HepG2 (cell line): Measurements from ENCODE around the gene ANKS4B. TPM values are rescaled to one million over a fixed set of nuclear protein-coding genes. Genes with fewer than 3 reads are reported as not detected.

Source experiments
- BRD4 ChIP-seq: sonication (generic); formaldehyde crosslinking; IDR thresholded peaks from 2 replicates; pipeline ENCODE4 v1.4.0; 2020; ENCODE audit warnings: missing genetic modification reagents
- CEBPG ChIP-seq: IDR thresholded peaks from 2 replicates; pipeline ENCODE4 v1.6.1; 2016
- HOXD1 ChIP-seq: sonication (generic); formaldehyde crosslinking; IDR thresholded peaks from 2 replicates; pipeline ENCODE4 v1.5.0; 2020; ENCODE audit warnings: missing genetic modification reagents
- KLF11 ChIP-seq: IDR thresholded peaks from 2 replicates; pipeline ENCODE4 v1.6.1; 2016; ENCODE audit warnings: missing compliant biosample characterization
- KLF12 ChIP-seq: sonication (generic); formaldehyde crosslinking; IDR thresholded peaks from 2 replicates; pipeline ENCODE4 v1.4.0; 2020; ENCODE audit warnings: missing genetic modification reagents, borderline replicate concordance
- LCORL ChIP-seq, 2 experiments: fragments of 450-650 bp in 1 of 2; sonication (generic) in 1 of 2; formaldehyde crosslinking in 1 of 2; IDR thresholded peaks; 2 replicates each; pipeline versions ENCODE4 v1.5.0 to v1.6.1; 2017 to 2020; ENCODE audit warnings: antibody characterized with exemption in 1 of 2, missing genetic modification reagents in 1 of 2
- MBNL3 ChIP-seq: fragments of 250-450 bp; sonication (Bioruptor Pico); conservative IDR thresholded peaks from 2 replicates; pipeline ENCODE4 v1.8.0; 2022; ENCODE audit warnings: mild to moderate bottlenecking, inconsistent platforms
- PPARG ChIP-seq: conservative IDR thresholded peaks from 2 replicates; pipeline ENCODE4 v1.6.1; 2016; ENCODE audit warnings: missing biosample characterization, missing genetic modification reagents
- RBFOX2 ChIP-seq: fragments of 200-400 bp; formaldehyde crosslinking; IDR thresholded peaks from 2 replicates; pipeline ENCODE4 v1.6.1; 2017; ENCODE audit warnings: low read depth, mild to moderate bottlenecking, low read length
- ZNF432 ChIP-seq: sonication (generic); formaldehyde crosslinking; IDR thresholded peaks from 2 replicates; pipeline ENCODE4 v1.5.0; 2020; ENCODE audit warnings: missing genetic modification reagents, mild to moderate bottlenecking, borderline replicate concordance
- ZNF614 ChIP-seq: IDR thresholded peaks from 2 replicates; pipeline ENCODE4 v1.6.1; 2018; ENCODE audit warnings: missing biosample characterization, missing genetic modification reagents, inconsistent platforms, borderline replicate concordance
- ZNF775 ChIP-seq: sonication (generic); formaldehyde crosslinking; IDR thresholded peaks from 2 replicates; pipeline ENCODE4 v1.4.0; 2020; ENCODE audit warnings: missing genetic modification reagents, mild to moderate bottlenecking, moderate library complexity, borderline replicate concordance
- ZNF781 ChIP-seq: sonication (generic); formaldehyde crosslinking; IDR thresholded peaks from 2 replicates; pipeline ENCODE4 v1.5.1; 2020; ENCODE audit warnings: borderline replicate concordance, mild to moderate bottlenecking, missing genetic modification reagents; ENCODE audit errors: not compliant biosample characterization
- polyA plus RNA-seq, 8 experiments: library from polyadenylated mRNA; depleted of rRNA in 3 of 8; stranded (reverse) in 7 of 8; unstranded in 1 of 8; fragments of >200 nt; fragmentation: Illumina TruSeq in 4 of 8; extraction: Trizol in 4 of 8; gene quantifications; 2 replicates each; pipeline versions ENCODE4 v1.2.1 to v1.2.3, GENCODE V29; 2011 to 2016; ENCODE audit warnings: low read depth in 4 of 8, missing spikeins in 1 of 8, mixed read lengths in 1 of 8; ENCODE audit not compliant: insufficient read depth in 1 of 8
- total RNA-seq, 5 experiments: library from RNA; depleted of rRNA; stranded (reverse); fragments of >200 nt; fragmentation: Illumina TruSeq; extraction: Trizol; gene quantifications; 2 replicates each; pipeline ENCODE4 v1.2.3, GENCODE V29; 2016; ENCODE audit warnings: low read depth in 1 of 5
- TF ChIP-seq, protein P1 (sequence below): sonication (generic); formaldehyde crosslinking; IDR thresholded peaks from 2 replicates; pipeline ENCODE4 v1.9.0; 2021; ENCODE audit warnings: missing genetic modification reagents, borderline replicate concordance
- TF ChIP-seq, protein P2 (sequence below): sonication (generic); formaldehyde crosslinking; IDR thresholded peaks from 2 replicates; pipeline ENCODE4 v1.5.0; 2020; ENCODE audit warnings: missing genetic modification reagents, mild to moderate bottlenecking, borderline replicate concordance
- TF ChIP-seq, protein P3 (sequence below): IDR thresholded peaks from 2 replicates; pipeline ENCODE4 v1.6.1; 2016; ENCODE audit warnings: low read depth, missing genetic modification reagents, missing compliant biosample characterization

Gene ANKS4B
- total and polyA plus RNA-seq, 2 of the 13 experiments (the other 11 are each of a cell fraction or from before 2014, with no cell fraction given) = 6.5 to 30.0 TPM

DNA sequence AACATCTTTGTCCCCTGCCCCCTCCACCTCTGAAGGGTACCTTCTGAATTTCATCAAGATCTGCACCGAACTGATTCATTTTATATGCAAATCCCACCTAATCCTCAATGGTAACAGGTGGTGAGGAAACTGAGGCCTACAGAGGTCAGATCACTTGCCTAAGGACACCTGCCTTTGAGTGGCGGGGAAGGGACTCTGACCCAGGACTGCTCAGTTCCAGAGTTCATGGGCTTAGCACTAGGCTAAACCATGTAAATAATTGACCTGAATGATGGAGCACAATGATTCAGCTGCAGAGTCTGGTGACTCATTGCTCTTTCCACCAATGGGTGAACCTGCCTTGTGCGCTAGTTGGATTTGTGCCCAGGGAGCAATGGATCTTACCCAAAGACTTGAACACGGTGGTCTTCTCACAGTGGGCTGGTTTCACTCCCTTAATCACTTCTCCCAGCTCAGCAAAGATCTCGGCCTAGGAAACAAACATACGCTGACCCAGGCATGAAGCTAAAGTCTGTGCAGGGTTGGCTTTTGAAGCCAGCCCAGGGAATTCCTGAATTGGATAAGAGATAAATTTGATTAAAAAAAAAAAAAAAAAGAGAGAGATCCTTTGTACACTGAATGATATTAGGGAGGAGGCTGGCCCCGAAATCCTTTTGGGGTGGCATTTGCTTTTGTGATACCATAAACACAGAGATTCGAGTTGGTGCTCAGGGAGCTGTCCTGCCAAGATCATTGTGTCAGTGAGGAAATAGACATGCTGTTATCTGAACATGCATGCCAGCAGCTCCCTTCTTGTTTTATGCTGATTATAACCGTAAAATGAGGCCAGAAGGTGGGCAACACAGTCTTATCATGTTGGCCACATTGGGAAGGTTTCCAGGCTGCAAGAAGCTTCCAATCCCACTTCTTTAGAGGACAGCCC lies 27.6 kb downstream of the ANKS4B start (continued):
- TF ChIP-seq, protein P1, sequence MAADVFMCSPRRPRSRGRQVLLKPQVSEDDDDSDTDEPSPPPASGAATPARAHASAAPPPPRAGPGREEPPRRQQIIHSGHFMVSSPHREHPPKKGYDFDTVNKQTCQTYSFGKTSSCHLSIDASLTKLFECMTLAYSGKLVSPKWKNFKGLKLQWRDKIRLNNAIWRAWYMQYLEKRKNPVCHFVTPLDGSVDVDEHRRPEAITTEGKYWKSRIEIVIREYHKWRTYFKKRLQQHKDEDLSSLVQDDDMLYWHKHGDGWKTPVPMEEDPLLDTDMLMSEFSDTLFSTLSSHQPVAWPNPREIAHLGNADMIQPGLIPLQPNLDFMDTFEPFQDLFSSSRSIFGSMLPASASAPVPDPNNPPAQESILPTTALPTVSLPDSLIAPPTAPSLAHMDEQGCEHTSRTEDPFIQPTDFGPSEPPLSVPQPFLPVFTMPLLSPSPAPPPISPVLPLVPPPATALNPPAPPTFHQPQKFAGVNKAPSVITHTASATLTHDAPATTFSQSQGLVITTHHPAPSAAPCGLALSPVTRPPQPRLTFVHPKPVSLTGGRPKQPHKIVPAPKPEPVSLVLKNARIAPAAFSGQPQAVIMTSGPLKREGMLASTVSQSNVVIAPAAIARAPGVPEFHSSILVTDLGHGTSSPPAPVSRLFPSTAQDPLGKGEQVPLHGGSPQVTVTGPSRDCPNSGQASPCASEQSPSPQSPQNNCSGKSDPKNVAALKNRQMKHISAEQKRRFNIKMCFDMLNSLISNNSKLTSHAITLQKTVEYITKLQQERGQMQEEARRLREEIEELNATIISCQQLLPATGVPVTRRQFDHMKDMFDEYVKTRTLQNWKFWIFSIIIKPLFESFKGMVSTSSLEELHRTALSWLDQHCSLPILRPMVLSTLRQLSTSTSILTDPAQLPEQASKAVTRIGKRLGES (CRISPR knock-in tag) = no peak
- TF ChIP-seq KLF11 (CRISPR knock-in tag) = peak; percentile 35; the same call in 1 of the 2 replicates
- TF ChIP-seq, protein P2, sequence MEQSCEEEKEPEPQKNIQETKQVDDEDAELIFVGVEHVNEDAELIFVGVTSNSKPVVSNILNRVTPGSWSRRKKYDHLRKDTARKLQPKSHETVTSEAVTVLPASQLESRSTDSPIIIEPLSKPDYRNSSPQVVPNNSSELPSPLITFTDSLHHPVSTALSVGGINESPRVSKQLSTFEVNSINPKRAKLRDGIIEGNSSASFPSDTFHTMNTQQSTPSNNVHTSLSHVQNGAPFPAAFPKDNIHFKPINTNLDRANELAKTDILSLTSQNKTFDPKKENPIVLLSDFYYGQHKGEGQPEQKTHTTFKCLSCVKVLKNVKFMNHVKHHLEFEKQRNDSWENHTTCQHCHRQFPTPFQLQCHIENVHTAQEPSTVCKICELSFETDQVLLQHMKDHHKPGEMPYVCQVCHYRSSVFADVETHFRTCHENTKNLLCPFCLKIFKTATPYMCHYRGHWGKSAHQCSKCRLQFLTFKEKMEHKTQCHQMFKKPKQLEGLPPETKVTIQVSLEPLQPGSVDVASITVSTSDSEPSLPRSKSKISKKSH (CRISPR knock-in tag) = no peak
- peak; percentile 87; the same call in 1 of the 2 replicates for TF ChIP-seq ZNF775 (CRISPR knock-in tag)
- TF ChIP-seq KLF12 (CRISPR knock-in tag) = peak; percentile 81; the same call in 1 of the 2 replicates
- peak; percentile 32; the same call in 1 of the 2 replicates for TF ChIP-seq BRD4
- no peak for TF ChIP-seq MBNL3 (CRISPR knock-in tag)
- TF ChIP-seq ZNF781 = no peak
- peak; percentile 100 for TF ChIP-seq PPARG
- TF ChIP-seq HOXD1 (CRISPR knock-in tag) = peak; percentile 85
- peak; percentile 79 for TF ChIP-seq CEBPG (CRISPR knock-in tag)
- peak; percentile 43 for TF ChIP-seq ZNF614 (CRISPR knock-in tag)
- no peak for TF ChIP-seq LCORL (IDR thresholded peaks at IDR 0.05)
- peak; percentile 52; the same call in 1 of the 2 replicates for TF ChIP-seq LCORL (CRISPR knock-in tag; IDR thresholded peaks at IDR 0.05)
- TF ChIP-seq, protein P3, sequence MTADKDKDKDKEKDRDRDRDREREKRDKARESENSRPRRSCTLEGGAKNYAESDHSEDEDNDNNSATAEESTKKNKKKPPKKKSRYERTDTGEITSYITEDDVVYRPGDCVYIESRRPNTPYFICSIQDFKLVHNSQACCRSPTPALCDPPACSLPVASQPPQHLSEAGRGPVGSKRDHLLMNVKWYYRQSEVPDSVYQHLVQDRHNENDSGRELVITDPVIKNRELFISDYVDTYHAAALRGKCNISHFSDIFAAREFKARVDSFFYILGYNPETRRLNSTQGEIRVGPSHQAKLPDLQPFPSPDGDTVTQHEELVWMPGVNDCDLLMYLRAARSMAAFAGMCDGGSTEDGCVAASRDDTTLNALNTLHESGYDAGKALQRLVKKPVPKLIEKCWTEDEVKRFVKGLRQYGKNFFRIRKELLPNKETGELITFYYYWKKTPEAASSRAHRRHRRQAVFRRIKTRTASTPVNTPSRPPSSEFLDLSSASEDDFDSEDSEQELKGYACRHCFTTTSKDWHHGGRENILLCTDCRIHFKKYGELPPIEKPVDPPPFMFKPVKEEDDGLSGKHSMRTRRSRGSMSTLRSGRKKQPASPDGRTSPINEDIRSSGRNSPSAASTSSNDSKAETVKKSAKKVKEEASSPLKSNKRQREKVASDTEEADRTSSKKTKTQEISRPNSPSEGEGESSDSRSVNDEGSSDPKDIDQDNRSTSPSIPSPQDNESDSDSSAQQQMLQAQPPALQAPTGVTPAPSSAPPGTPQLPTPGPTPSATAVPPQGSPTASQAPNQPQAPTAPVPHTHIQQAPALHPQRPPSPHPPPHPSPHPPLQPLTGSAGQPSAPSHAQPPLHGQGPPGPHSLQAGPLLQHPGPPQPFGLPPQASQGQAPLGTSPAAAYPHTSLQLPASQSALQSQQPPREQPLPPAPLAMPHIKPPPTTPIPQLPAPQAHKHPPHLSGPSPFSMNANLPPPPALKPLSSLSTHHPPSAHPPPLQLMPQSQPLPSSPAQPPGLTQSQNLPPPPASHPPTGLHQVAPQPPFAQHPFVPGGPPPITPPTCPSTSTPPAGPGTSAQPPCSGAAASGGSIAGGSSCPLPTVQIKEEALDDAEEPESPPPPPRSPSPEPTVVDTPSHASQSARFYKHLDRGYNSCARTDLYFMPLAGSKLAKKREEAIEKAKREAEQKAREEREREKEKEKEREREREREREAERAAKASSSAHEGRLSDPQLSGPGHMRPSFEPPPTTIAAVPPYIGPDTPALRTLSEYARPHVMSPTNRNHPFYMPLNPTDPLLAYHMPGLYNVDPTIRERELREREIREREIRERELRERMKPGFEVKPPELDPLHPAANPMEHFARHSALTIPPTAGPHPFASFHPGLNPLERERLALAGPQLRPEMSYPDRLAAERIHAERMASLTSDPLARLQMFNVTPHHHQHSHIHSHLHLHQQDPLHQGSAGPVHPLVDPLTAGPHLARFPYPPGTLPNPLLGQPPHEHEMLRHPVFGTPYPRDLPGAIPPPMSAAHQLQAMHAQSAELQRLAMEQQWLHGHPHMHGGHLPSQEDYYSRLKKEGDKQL (CRISPR knock-in tag) = peak; percentile 70; the same call in 1 of the 2 replicates
- peak; percentile 62 for TF ChIP-seq RBFOX2
- TF ChIP-seq ZNF432 (CRISPR knock-in tag) = no peak
